GM12878 (cell line): ENCODE measurements around the gene MIER1. TPM values are rescaled to one million over a fixed set of nuclear protein-coding genes. Genes with fewer than 3 reads are reported as not detected.

Experiments
- ATAC-seq: fragments of 200-7000 bp; cut with Tn5 transposase; 3 replicates; pipeline ENCODE4 v1.9.1; 2020; ENCODE audit warnings: mild to moderate bottlenecking, moderate library complexity
- BruUV-seq: library from RNA; stranded (reverse); fragments of 400-500 nt; replicated peaks from 2 replicates; lab custom pipeline; 2021; lab: Mats Ljungman, UMichigan
- CTCF ChIA-PET: fragments of 300-600 bp; sonication (Branson Sonifier 250); formaldehyde crosslinking; extraction: SDS; loops from one replicate; lab custom pipeline; 2021; ENCODE audit warnings: inconsistent platforms; lab: Yijun Ruan, JAX
- POLR2A ChIA-PET: fragments of 350-600 bp; formaldehyde crosslinking; extraction: SDS; loops from one replicate; lab custom pipeline; 2021; ENCODE audit warnings: inconsistent platforms; lab: Charles Lee
- RAD21 ChIA-PET: fragments of 300-600 bp; sonication (Branson Sonifier 250); formaldehyde crosslinking; loops from one replicate; lab custom pipeline; 2023; ENCODE audit warnings: antibody characterized with exemption; ENCODE audit not compliant: unreplicated experiment; lab: Charles Lee
- SMC1A ChIA-PET: fragments of 300-600 bp; sonication (Branson Sonifier 250); formaldehyde crosslinking; loops from one replicate; lab custom pipeline; 2023; ENCODE audit not compliant: unreplicated experiment, uncharacterized antibody; lab: Charles Lee
- DNase-seq: peaks from one replicate; pipeline ENCODE4 v3.0.0-alpha.2; 2011; ENCODE audit warnings: low read depth, low spot score
- FAIRE-seq: peaks from 3 replicates; lab custom pipeline; 2011; peaks lifted over from hg19 to GRCh38; lab: Jason Lieb, UNC
- H2AFZ ChIP-seq: 2 replicates; pipeline ENCODE4 v1.6.0; 2011; ENCODE audit warnings: low read depth, low read length, control low read depth; ENCODE audit not compliant: control insufficient read depth
- H3K27ac ChIP-seq: 2 replicates; pipeline ENCODE4 v1.5.1; 2011; ENCODE audit warnings: control low read depth; ENCODE audit not compliant: control insufficient read depth, insufficient read depth
- H3K27me3 ChIP-seq, 2 experiments: replicated peaks in 1 of 2; 2 replicates each; pipeline versions ENCODE4 v1.6.0 to v1.6.1; 2011; ENCODE audit warnings: low read length in 1 of 2; ENCODE audit not compliant: control insufficient read depth in 2 of 2, insufficient read depth in 2 of 2
- H3K36me3 ChIP-seq, 2 experiments: 2 replicates each; pipeline ENCODE4 v1.5.1; 2011; ENCODE audit warnings: low read length in 1 of 2; ENCODE audit not compliant: control insufficient read depth in 2 of 2, insufficient read depth in 2 of 2
- H3K4me1 ChIP-seq: 2 replicates; pipeline ENCODE4 v1.6.1; 2011; ENCODE audit warnings: mild to moderate bottlenecking, low read length, moderate library complexity, mixed read lengths; ENCODE audit not compliant: control insufficient read depth, insufficient read depth
- H3K4me2 ChIP-seq: 2 replicates; pipeline ENCODE4 v1.6.0; 2011; ENCODE audit warnings: control low read depth; ENCODE audit not compliant: control insufficient read depth, insufficient read depth
- H3K4me3 ChIP-seq: fragments of 200-600 bp; sonication (generic); 2 replicates; pipeline ENCODE4 v1.5.1; 2016
- H3K79me2 ChIP-seq: 2 replicates; pipeline ENCODE4 v1.6.0; 2011; ENCODE audit warnings: low read length; ENCODE audit not compliant: control insufficient read depth, insufficient read depth
- H3K9ac ChIP-seq: 2 replicates; pipeline ENCODE4 v1.8.0; 2011; ENCODE audit warnings: low read length, control low read depth, mixed read lengths; ENCODE audit not compliant: control insufficient read depth, insufficient read depth
- H3K9me3 ChIP-seq: replicated peaks from 3 replicates; pipeline ENCODE4 v1.5.1; 2011; ENCODE audit warnings: mild to moderate bottlenecking, low read length; ENCODE audit not compliant: control insufficient read depth, insufficient read depth
- H4K20me1 ChIP-seq: 2 replicates; pipeline ENCODE4 v1.6.0; 2011; ENCODE audit not compliant: control insufficient read depth, insufficient read depth
- BCL11A ChIP-seq: IDR thresholded peaks from 2 replicates; pipeline ENCODE4 v1.6.1; 2011; ENCODE audit warnings: low read depth, low read length
- HDGF ChIP-seq: fragments of 450-650 bp; IDR thresholded peaks from 2 replicates; pipeline ENCODE4 v1.6.1; 2016; ENCODE audit warnings: antibody characterized with exemption
- LARP7 ChIP-seq: fragments of 450-650 bp; IDR thresholded peaks from 2 replicates; pipeline ENCODE4 v1.6.1; 2017; ENCODE audit warnings: mild to moderate bottlenecking
- MYC ChIP-seq: IDR thresholded peaks from 2 replicates; pipeline ENCODE4 v1.6.1; 2011; ENCODE audit warnings: mild to moderate bottlenecking, low read length, moderate library complexity, inconsistent platforms; ENCODE audit not compliant: insufficient read depth, insufficient replicate concordance, insufficient read length, severe bottlenecking
- NFYB ChIP-seq: IDR thresholded peaks from 2 replicates; pipeline ENCODE4 v1.6.1; 2011; ENCODE audit warnings: low read depth, mild to moderate bottlenecking, low read length, improper control_type of control experiment, moderate library complexity; ENCODE audit not compliant: insufficient read depth
- RAD51 ChIP-seq: fragments of 450-650 bp; IDR thresholded peaks from 2 replicates; pipeline ENCODE4 v1.6.1; 2016; ENCODE audit warnings: moderate library complexity, mild to moderate bottlenecking, inconsistent platforms
- STAT1 ChIP-seq: fragments of 450-650 bp; conservative IDR thresholded peaks from 2 replicates; pipeline ENCODE4 v1.6.1; 2014; ENCODE audit warnings: antibody characterized with exemption, mild to moderate bottlenecking
- WRNIP1 ChIP-seq: IDR thresholded peaks from 2 replicates; pipeline ENCODE4 v1.6.1; 2011; ENCODE audit warnings: low read depth, low read length, improper control_type of control experiment, borderline replicate concordance
- WGBS: methylation state at CpG from one replicate; pipeline ENCODE4 v1.1.6; 2016; ENCODE audit warnings: low lambda C conversion rate; ENCODE audit not compliant: insufficient replicate concordance, insufficient coverage; ENCODE audit errors: missing lambda C conversion rate; 5-methylcytosine and 5-hydroxymethylcytosine counted together
- in situ Hi-C: fragments of 300-500 bp; cut with MboI; formaldehyde crosslinking; loops from 9 replicates; pipeline ENCODE4 v1.14.3; 2018; ENCODE audit warnings: mixed read lengths
- intact Hi-C: fragments of 100-400 bp; cut with micrococcal nuclease; formaldehyde crosslinking; loops from one replicate; pipeline ENCODE4 v1.14.2; 2022; ENCODE audit not compliant: unreplicated experiment
- polyA plus RNA-seq, 11 experiments: library from polyadenylated mRNA; depleted of rRNA in 4 of 11; unstranded in 6 of 11; stranded (reverse) in 5 of 11; fragments of >200 nt; fragmentation: Nextera tagmentation in 4 of 11; fragmentation: Illumina TruSeq in 1 of 11; extraction: Ambion mirVana in 4 of 11; extraction: Trizol in 1 of 11; gene quantifications; 1 replicate in 1 of 11; 2 replicates in 10 of 11; pipeline versions ENCODE4 v1.2.1 to v1.2.3, GENCODE V29; 2011 to 2016; ENCODE audit warnings: inconsistent platforms in 2 of 11, missing spikeins in 2 of 11, low read depth in 1 of 11
- total RNA-seq, 4 experiments: library from RNA; depleted of rRNA in 3 of 4; stranded (reverse); fragments of >200 nt in 3 of 4; fragmentation: Illumina TruSeq in 1 of 4; extraction: Trizol in 1 of 4; gene quantifications; 2 replicates each; pipeline versions ENCODE4 v1.2.1 to v1.2.3, GENCODE V29; 2013 to 2021

Gene MIER1
- total and polyA plus RNA-seq, 10 of the 15 experiments (the other 5 are each of a cell fraction or from before 2014, with no cell fraction given) = 13.6 to 39.8 (median 25.7) TPM

DNA sequence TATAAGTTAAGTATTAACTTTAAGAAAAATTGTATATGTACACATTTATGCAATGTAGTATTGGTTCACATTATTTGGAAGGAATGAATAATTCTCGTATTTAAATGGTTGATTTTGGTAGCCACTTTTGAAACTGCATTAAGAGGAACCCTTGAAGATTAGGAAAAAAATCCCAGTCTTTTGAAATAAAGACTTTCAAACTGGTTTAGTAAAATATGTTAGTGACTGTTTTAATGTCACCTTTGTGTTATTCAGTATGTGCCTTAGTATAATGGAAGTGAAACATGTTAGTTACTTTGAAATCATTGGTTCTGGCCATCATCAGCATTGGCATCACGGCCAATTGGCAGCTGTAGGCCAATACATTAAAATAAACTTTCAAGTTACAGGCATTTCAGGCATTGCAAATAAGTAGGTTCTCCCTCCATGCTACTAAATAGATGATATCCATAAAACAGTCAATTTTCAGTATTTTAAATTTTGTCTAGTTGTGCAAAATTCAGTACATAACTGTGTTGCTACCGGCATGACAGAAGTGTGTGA lies 4.4 kb downstream of the MIER1 start:
- no peaks in the 10 kb centered on the region; a peak in 1 of 4 replicates for H3K36me3 ChIP-seq
- H4K20me1 ChIP-seq = no peaks in the 10 kb centered on the region
- H3K4me3 ChIP-seq = peak overlapping the region; percentile 11; the same call in 1 of the 2 replicates
- FAIRE-seq (no peak), ATAC-seq (no peak)
- BruUV-seq = no TSS peak
- RAD21 ChIA-PET = no interaction called here
- H3K9me3 ChIP-seq = no peaks in the 10 kb centered on the region
- TF ChIP-seq HDGF (no peak), WRNIP1 (no peak), BCL11A (no peak), STAT1 (no peak), NFYB (peak; percentile 80), LARP7 (no peak), RAD51 (no peak), MYC (no peak)
- TF ChIP-seq, all 136 proteins: peak for 1
- Histone ChIP-seq H3K27ac (peak overlapping the region; percentile 7; the same call in 1 of the 2 replicates), H3K27me3 (no peaks in the 10 kb centered on the region), H3K4me2 (peak overlapping the region; percentile 49), H3K79me2 (peaks cover 90% of the 10 kb centered on the region), H2AFZ (no peak overlapping the region), H3K4me1 (peaks cover 4% of the 10 kb centered on the region; the same call in 1 of the 2 replicates), H3K9ac (no peak overlapping the region; the same call in 1 of the 2 replicates)
- CTCF ChIA-PET = no interaction called here
- no peak for DNase-seq
- POLR2A ChIA-PET = interaction anchor here (1.5 kb wide), 1 partner anchor 56 kb away, joined by 3 read pairs; no protein-coding TSS in a partner anchor
- in situ Hi-C loops (loop anchor here (25.0 kb wide), 2 partner anchors 542 to 667 kb away; no protein-coding TSS in a partner anchor), intact Hi-C loops (loop anchor here (5.0 kb wide), 2 partner anchors 123 to 162 kb away; partner anchors contain the start of gene SLC35D1)
- SMC1A ChIA-PET = interaction anchor here (1.5 kb wide), 1 partner anchor 404 kb away, joined by 3 read pairs; no protein-coding TSS in a partner anchor
- 45% methylated on average over 3 of the region's 3 CpGs for WGBS
